Adrenal gland (tissue), 12 donors: Measurements from ENCODE around the gene CARD10. TPM values are rescaled to one million over a fixed set of nuclear protein-coding genes. Genes with fewer than 3 reads are reported as not detected.
A peak's percentile ranks its signal among the peaks of the same experiment; 100 is the strongest.

ENCODE experiments used
- DNase-seq, 7 donors: peaks; one replicate each; pipeline ENCODE4 v3.0.0-alpha.2; 2019 to 2020
- H3K27ac ChIP-seq, 5 donors: fragments of 200-600 bp; sonication (generic) in 4 of 5; 1 replicate in 3 of 5; 2 replicates in 2 of 5; pipeline versions ENCODE4 v1.5.1 to v1.8.0; 2016 to 2020; ENCODE audit warnings: mild to moderate bottlenecking in 1 of 5
- H3K27me3 ChIP-seq: fragments of 200-600 bp; 2 replicates; pipeline ENCODE4 v1.8.0; 2021
- H3K36me3 ChIP-seq, 2 donors: fragments of 200-600 bp; replicated peaks in 1 of 2; 1 replicate in 1 of 2; 2 replicates in 1 of 2; pipeline versions ENCODE4 v1.5.1 to v1.8.0; 2018 to 2022
- H3K4me1 ChIP-seq, 2 donors: fragments of 200-600 bp; replicated peaks in 1 of 2; 1 replicate in 1 of 2; 2 replicates in 1 of 2; pipeline versions ENCODE4 v1.5.1 to v1.8.0; 2018 to 2021
- H3K4me3 ChIP-seq, 4 donors: fragments of 200-600 bp; sonication (generic) in 3 of 4; one replicate each; pipeline ENCODE4 v1.5.1; 2016 to 2018
- H3K9me3 ChIP-seq, 3 donors: fragments of 200-600 bp; sonication (generic) in 1 of 3; replicated peaks in 1 of 3; 1 replicate in 2 of 3; 2 replicates in 1 of 3; pipeline versions ENCODE4 v1.5.1 to v1.8.0; 2016 to 2021
- POLR2A ChIP-seq, 2 donors: fragments of 450-650 bp; IDR thresholded peaks; one replicate each; pipeline ENCODE4 v1.6.1; 2017; ENCODE audit warnings: antibody characterized with exemption in 2 of 2, mild to moderate bottlenecking in 2 of 2, moderate library complexity in 1 of 2
- WGBS, 4 donors: extraction: QIAGEN DNeasy Blood & Tissue Kit in 2 of 4; methylation state at CpG; one replicate each; pipeline versions ENCODE4 v1.1.5 to v1.1.7; 2013 to 2017; 5-methylcytosine and 5-hydroxymethylcytosine counted together
- intact Hi-C, 2 donors: fragments of 100-400 bp; cut with DNase I; formaldehyde crosslinking; loops; one replicate each; pipeline versions ENCODE4 v1.14.1 to v1.15.0; 2022 to 2023
- polyA plus RNA-seq, 3 donors: library from polyadenylated mRNA; stranded (reverse); fragments of 200-250 nt in 2 of 3; fragments of 350-450 nt in 1 of 3; fragmentation: Illumina TruSeq in 1 of 3; extraction: RNeasy Lipid Tissue Mini Kit (QIAGEN cat#74804) in 1 of 3; gene quantifications; one replicate each; pipeline ENCODE4 v1.2.3, GENCODE V29; 2013 to 2014
- total RNA-seq, 9 donors: library from RNA; depleted of rRNA in 4 of 9; stranded (reverse); fragments of >200 nt in 4 of 9; fragments of 120-200 nt in 1 of 9; fragmentation: NEBNext Ultra II Directional in 1 of 9; extraction: Animal tissue kit (Norgen Biotek cat#: 25700) in 1 of 9; gene quantifications; one replicate each; pipeline versions ENCODE4 v1.1.0 to v1.2.4, GENCODE V29; 2013 to 2023
- TF ChIP-seq, protein P1 (sequence below), 6 experiments: fragments of 450-650 bp in 4 of 6; fragments of 200-600 bp in 2 of 6; sonication (generic) in 1 of 6; IDR thresholded peaks; 1 replicate in 5 of 6; 2 replicates in 1 of 6; pipeline versions ENCODE4 v1.5.1 to v1.8.0; 2016 to 2021; ENCODE audit warnings: antibody characterized with exemption in 6 of 6, mild to moderate bottlenecking in 2 of 6, moderate library complexity in 1 of 6
- donor health status: healthy with polysubstance abuse.
- donor health status: Bipolar disorder and iron deficiency.
- donor health status: DM: yes; HTN: yes; CAD: no.
- donor health status: DM: no; HTN: no; CAD: no.
- donor health status: DM: no; HTN: no; CAD: no.
- donor health status: DM: yes; HTN: yes; CAD: no.

The CARD10 gene
- total and polyA plus RNA-seq, 12 donors: 3.3 to 34.2 (median 19.0) TPM

DNA sequence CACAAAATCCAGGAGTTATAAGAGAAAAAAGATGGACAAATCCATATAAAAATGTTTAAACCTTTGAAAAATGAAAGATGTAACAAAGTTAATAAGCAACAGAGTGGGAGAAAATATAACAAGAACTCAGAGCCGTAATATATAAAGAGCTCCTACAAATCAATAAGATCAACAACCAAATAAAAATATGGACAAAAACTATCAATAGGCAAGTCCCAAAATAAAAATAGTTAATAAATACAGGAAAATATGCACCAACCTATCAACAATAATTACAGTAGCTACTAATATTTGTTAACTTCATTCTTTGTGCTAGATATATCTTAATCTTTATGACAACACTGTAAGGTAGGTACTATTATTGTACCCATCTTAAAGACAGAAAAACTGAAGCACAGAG is 2.8 kb downstream of the CARD10 start:
- DNase-seq: no peak
- H3K27me3 ChIP-seq: no peaks in the 10 kb centered on the region
- no peak overlapping the region for H3K27ac ChIP-seq
- TF ChIP-seq, protein P1, sequence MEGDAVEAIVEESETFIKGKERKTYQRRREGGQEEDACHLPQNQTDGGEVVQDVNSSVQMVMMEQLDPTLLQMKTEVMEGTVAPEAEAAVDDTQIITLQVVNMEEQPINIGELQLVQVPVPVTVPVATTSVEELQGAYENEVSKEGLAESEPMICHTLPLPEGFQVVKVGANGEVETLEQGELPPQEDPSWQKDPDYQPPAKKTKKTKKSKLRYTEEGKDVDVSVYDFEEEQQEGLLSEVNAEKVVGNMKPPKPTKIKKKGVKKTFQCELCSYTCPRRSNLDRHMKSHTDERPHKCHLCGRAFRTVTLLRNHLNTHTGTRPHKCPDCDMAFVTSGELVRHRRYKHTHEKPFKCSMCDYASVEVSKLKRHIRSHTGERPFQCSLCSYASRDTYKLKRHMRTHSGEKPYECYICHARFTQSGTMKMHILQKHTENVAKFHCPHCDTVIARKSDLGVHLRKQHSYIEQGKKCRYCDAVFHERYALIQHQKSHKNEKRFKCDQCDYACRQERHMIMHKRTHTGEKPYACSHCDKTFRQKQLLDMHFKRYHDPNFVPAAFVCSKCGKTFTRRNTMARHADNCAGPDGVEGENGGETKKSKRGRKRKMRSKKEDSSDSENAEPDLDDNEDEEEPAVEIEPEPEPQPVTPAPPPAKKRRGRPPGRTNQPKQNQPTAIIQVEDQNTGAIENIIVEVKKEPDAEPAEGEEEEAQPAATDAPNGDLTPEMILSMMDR (IDR thresholded peaks at IDR 0.05): no peak
- no peak for TF ChIP-seq POLR2A (IDR thresholded peaks at IDR 0.05)
- H3K9me3 ChIP-seq: no peaks in the 10 kb centered on the region
- WGBS, 4 donors: 48 to 98% (median 91%) methylated on average over 1 of the region's 1 CpG
- H3K4me3 ChIP-seq: no peak overlapping the region
- intact Hi-C loops: no loop called here
- peaks cover 18% of the 10 kb centered on the region in 2 donors for H3K4me1 ChIP-seq
- no peaks in the 10 kb centered on the region for H3K36me3 ChIP-seq

- intact Hi-C loops: no loop called here
- Histone ChIP-seq H3K4me1 (peaks cover 18% of the 10 kb centered on the region in 2 donors), H3K27me3 (no peaks in the 10 kb centered on the region), H3K4me3 (no peak overlapping the region), H3K36me3 (no peaks in the 10 kb centered on the region), H3K9me3 (no peaks in the 10 kb centered on the region), H3K27ac (no peak overlapping the region)
- no peak for TF ChIP-seq POLR2A (IDR thresholded peaks at IDR 0.05)
- TF ChIP-seq, protein P1 (IDR thresholded peaks at IDR 0.05): no peak
- 83 to 94% (median 92%) methylated on average over 15 to 23 of the region's 23 CpGs for WGBS, 4 donors
- no peak for DNase-seq
Measured at GRCh38 chr22:37515901-37516300, 3.3 kb downstream of the CARD10 start.

DNA sequence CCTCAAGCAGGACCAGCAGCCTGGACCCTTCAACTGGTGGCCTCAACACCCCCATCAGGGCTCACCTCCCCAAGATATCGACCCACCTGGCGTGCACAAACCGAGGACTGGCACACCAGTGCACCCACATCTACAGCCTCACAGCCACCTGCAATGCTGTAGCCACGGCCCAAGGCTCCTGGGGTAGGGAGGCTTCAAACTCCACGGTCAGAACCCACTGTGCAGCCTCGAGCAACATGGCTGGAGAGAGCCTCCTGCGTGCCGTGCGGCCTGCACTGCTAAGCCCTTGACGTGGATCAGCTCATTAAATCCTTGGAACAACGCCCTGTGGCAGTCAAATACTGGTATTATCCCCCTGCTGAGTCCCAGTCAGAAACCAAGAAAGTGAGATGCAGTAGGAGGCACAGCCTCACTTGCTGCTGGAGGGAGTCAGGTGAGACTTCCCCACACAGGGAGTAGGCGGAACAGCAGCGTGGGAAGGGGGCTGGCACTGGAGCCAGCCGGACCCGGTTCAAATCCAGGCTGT is 4.6 kb downstream of the CARD10 start:
- no peaks in the 10 kb centered on the region for H3K36me3 ChIP-seq
- H3K27ac ChIP-seq: peak overlapping the region in 2 of 5 donors; percentile 4 to 5
- no peak for TF ChIP-seq POLR2A (IDR thresholded peaks at IDR 0.05)
- TF ChIP-seq, protein P1 (IDR thresholded peaks at IDR 0.05): no peak
- H3K4me3 ChIP-seq: no peak overlapping the region
- no peak for DNase-seq
- peaks cover 18 to 19% of the 10 kb centered on the region in 2 donors for H3K4me1 ChIP-seq
- 63 to 96% (median 78%) methylated on average over 4 to 15 of the region's 15 CpGs for WGBS, 4 donors
- intact Hi-C loops: no loop called here
- H3K27me3 ChIP-seq: no peaks in the 10 kb centered on the region
- H3K9me3 ChIP-seq: no peaks in the 10 kb centered on the region

- Histone ChIP-seq H3K4me3 (no peak overlapping the region), H3K27me3 (no peaks in the 10 kb centered on the region), H3K27ac (peak overlapping the region; percentile 65 to 93 (median 85)), H3K4me1 (peaks cover 14 to 19% of the 10 kb centered on the region in 2 donors), H3K9me3 (no peaks in the 10 kb centered on the region), H3K36me3 (peaks cover 0 to 6% of the 10 kb centered on the region in 2 donors)
- intact Hi-C loops: no loop called here
- no peak for TF ChIP-seq POLR2A (IDR thresholded peaks at IDR 0.05)
- TF ChIP-seq, protein P1 (IDR thresholded peaks at IDR 0.05): no peak
- DNase-seq: no peak
- 81 to 88% (median 84%) methylated on average over 6 of the region's 6 CpGs for WGBS, 4 donors
Measured at GRCh38 chr22:37511395-37512104, 7.7 kb downstream of the CARD10 start.
